Loucy (cell line): Measurements from ENCODE around the gene TOP1.

Experiments used
- H2AFZ ChIP-seq: fragments of 200-600 bp; sonication (generic); 2 replicates; pipeline ENCODE4 v1.6.0; 2016; ENCODE audit warnings: antibody characterized with exemption, mild to moderate bottlenecking, low read length, moderate library complexity
- H3F3A ChIP-seq: fragments of 200-600 bp; 2 replicates; pipeline ENCODE4 v1.6.0; 2016; ENCODE audit warnings: antibody characterized with exemption, low read depth, mild to moderate bottlenecking
- H3K27me3 ChIP-seq: fragments of 200-600 bp; sonication (generic); 2 replicates; pipeline ENCODE4 v1.6.1; 2014; ENCODE audit warnings: low read length, mild to moderate bottlenecking; ENCODE audit not compliant: insufficient read depth, poor library complexity, severe bottlenecking
- H3K36me3 ChIP-seq: fragments of 200-600 bp; sonication (generic); 2 replicates; pipeline ENCODE4 v1.6.1; 2016; ENCODE audit warnings: low read length; ENCODE audit not compliant: insufficient read depth
- H3K4me1 ChIP-seq: fragments of 200-600 bp; sonication (generic); 2 replicates; pipeline ENCODE4 v1.5.1; 2014; ENCODE audit warnings: low read length, mild to moderate bottlenecking; ENCODE audit not compliant: insufficient read depth, poor library complexity, severe bottlenecking
- H3K4me2 ChIP-seq: fragments of 200-600 bp; sonication (generic); 2 replicates; pipeline ENCODE4 v1.6.0; 2014; ENCODE audit warnings: antibody characterized with exemption, low read length, low read depth, mild to moderate bottlenecking; ENCODE audit not compliant: poor library complexity, severe bottlenecking
- H3K4me3 ChIP-seq: fragments of 200-600 bp; sonication (generic); 2 replicates; pipeline ENCODE4 v1.5.1; 2014; ENCODE audit warnings: low read length, mild to moderate bottlenecking, mixed read lengths; ENCODE audit not compliant: poor library complexity, severe bottlenecking
- H3K79me2 ChIP-seq: fragments of 200-600 bp; sonication (generic); 2 replicates; pipeline ENCODE4 v1.6.1; 2014; ENCODE audit warnings: low read length; ENCODE audit not compliant: insufficient read depth
- H3K9ac ChIP-seq: fragments of 200-600 bp; sonication (generic); 2 replicates; pipeline ENCODE4 v1.6.0; 2014; ENCODE audit warnings: mild to moderate bottlenecking, low read depth, low read length, moderate library complexity; ENCODE audit not compliant: poor library complexity, severe bottlenecking
- H3K9me2 ChIP-seq: fragments of 200-600 bp; sonication (generic); replicated peaks from 2 replicates; pipeline ENCODE4 v1.6.1; 2016; ENCODE audit warnings: low read depth, low read length, mixed read lengths
- H3K9me3 ChIP-seq: fragments of 200-600 bp; sonication (generic); 2 replicates; pipeline ENCODE4 v1.6.1; 2014; ENCODE audit warnings: mild to moderate bottlenecking, antibody characterized with exemption, low read length, low read depth; ENCODE audit not compliant: insufficient read depth
- H4K20me1 ChIP-seq: fragments of 200-600 bp; sonication (generic); 2 replicates; pipeline ENCODE4 v1.6.0; 2014; ENCODE audit warnings: antibody characterized with exemption, low read length, mild to moderate bottlenecking; ENCODE audit not compliant: insufficient read depth, poor library complexity, severe bottlenecking
- EZH2phosphoT487 ChIP-seq: fragments of 200-600 bp; IDR thresholded peaks from 2 replicates; pipeline ENCODE4 v1.6.1; 2018; ENCODE audit warnings: antibody characterized with exemption, mild to moderate bottlenecking, moderate library complexity, borderline replicate concordance
- TF ChIP-seq, protein P1 (sequence below): fragments of 200-600 bp; sonication (generic); conservative IDR thresholded peaks from 2 replicates; pipeline ENCODE4 v1.5.1; 2014; ENCODE audit warnings: mild to moderate bottlenecking, antibody characterized with exemption, low read length

Gene TOP1

GRCh38 chr20:40980828-40981310 is 47.8 kb upstream of the TOP1 start:
- no peaks in the 10 kb centered on the region for H3K36me3 ChIP-seq
- H3K4me2 ChIP-seq, result no peak overlapping the region
- H4K20me1 ChIP-seq, result no peaks in the 10 kb centered on the region
- H3K4me1 ChIP-seq, result no peaks in the 10 kb centered on the region
- TF ChIP-seq, protein P1, sequence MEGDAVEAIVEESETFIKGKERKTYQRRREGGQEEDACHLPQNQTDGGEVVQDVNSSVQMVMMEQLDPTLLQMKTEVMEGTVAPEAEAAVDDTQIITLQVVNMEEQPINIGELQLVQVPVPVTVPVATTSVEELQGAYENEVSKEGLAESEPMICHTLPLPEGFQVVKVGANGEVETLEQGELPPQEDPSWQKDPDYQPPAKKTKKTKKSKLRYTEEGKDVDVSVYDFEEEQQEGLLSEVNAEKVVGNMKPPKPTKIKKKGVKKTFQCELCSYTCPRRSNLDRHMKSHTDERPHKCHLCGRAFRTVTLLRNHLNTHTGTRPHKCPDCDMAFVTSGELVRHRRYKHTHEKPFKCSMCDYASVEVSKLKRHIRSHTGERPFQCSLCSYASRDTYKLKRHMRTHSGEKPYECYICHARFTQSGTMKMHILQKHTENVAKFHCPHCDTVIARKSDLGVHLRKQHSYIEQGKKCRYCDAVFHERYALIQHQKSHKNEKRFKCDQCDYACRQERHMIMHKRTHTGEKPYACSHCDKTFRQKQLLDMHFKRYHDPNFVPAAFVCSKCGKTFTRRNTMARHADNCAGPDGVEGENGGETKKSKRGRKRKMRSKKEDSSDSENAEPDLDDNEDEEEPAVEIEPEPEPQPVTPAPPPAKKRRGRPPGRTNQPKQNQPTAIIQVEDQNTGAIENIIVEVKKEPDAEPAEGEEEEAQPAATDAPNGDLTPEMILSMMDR, result no peak
- TF ChIP-seq EZH2phosphoT487, result no peak
- no peak overlapping the region for H3K4me3 ChIP-seq
- H3F3A ChIP-seq, result no peaks in the 10 kb centered on the region
- peaks cover 12% of the 10 kb centered on the region; the same call in 1 of the 2 replicates for H3K9me3 ChIP-seq
- no peaks in the 10 kb centered on the region for H3K9me2 ChIP-seq
- no peak overlapping the region for H3K9ac ChIP-seq
- peaks cover 35% of the 10 kb centered on the region for H3K27me3 ChIP-seq
- no peaks in the 10 kb centered on the region for H3K79me2 ChIP-seq
- no peak overlapping the region for H2AFZ ChIP-seq

GRCh38 chr20:40982415-40983145 is 46.0 kb upstream of the TOP1 start:
- Histone ChIP-seq H3K9me3 (peaks cover 5% of the 10 kb centered on the region; the same call in 1 of the 2 replicates), H3K4me2 (no peak overlapping the region), H3K79me2 (no peaks in the 10 kb centered on the region), H3K36me3 (no peaks in the 10 kb centered on the region), H3K4me3 (no peak overlapping the region), H3K9ac (no peak overlapping the region), H2AFZ (no peak overlapping the region), H3K4me1 (peaks cover 9% of the 10 kb centered on the region), H4K20me1 (no peaks in the 10 kb centered on the region), H3F3A (no peaks in the 10 kb centered on the region), H3K9me2 (no peaks in the 10 kb centered on the region), H3K27me3 (peaks cover 38% of the 10 kb centered on the region)
- TF ChIP-seq, protein P1, result no peak
- TF ChIP-seq EZH2phosphoT487, result no peak

GRCh38 chr20:40983898-40984297 is 44.7 kb upstream of the TOP1 start:
- Histone ChIP-seq H3K79me2 (no peaks in the 10 kb centered on the region), H3K27me3 (peaks cover 33% of the 10 kb centered on the region), H3K4me1 (peaks cover 9% of the 10 kb centered on the region), H3K9me3 (no peaks in the 10 kb centered on the region), H3K36me3 (no peaks in the 10 kb centered on the region), H3K4me3 (no peak overlapping the region), H2AFZ (no peak overlapping the region), H4K20me1 (no peaks in the 10 kb centered on the region), H3K9ac (no peak overlapping the region), H3F3A (no peaks in the 10 kb centered on the region), H3K9me2 (no peaks in the 10 kb centered on the region), H3K4me2 (no peak overlapping the region)
- TF ChIP-seq, protein P1, result no peak
- no peak for TF ChIP-seq EZH2phosphoT487
